Gastrocnemius medialis (tissue), 4 donors: ENCODE data around the gene XYLT1.

Source experiments
- POLR2A ChIP-seq, 2 donors: fragments of 450-650 bp; IDR thresholded peaks; one replicate each; pipeline ENCODE4 v1.6.1; 2017; ENCODE audit warnings: antibody characterized with exemption in 2 of 2, mild to moderate bottlenecking in 2 of 2, moderate library complexity in 2 of 2
- TF ChIP-seq, protein P1 (sequence below), 5 experiments: fragments of 450-650 bp in 3 of 5; fragments of 200-600 bp in 2 of 5; sonication (generic) in 2 of 5; IDR thresholded peaks in 4 of 5; conservative IDR thresholded peaks in 1 of 5; 1 replicate in 4 of 5; 2 replicates in 1 of 5; pipeline ENCODE4 v1.5.1; 2016 to 2019; ENCODE audit warnings: antibody characterized with exemption in 5 of 5, mild to moderate bottlenecking in 3 of 5, moderate library complexity in 3 of 5

DNA sequence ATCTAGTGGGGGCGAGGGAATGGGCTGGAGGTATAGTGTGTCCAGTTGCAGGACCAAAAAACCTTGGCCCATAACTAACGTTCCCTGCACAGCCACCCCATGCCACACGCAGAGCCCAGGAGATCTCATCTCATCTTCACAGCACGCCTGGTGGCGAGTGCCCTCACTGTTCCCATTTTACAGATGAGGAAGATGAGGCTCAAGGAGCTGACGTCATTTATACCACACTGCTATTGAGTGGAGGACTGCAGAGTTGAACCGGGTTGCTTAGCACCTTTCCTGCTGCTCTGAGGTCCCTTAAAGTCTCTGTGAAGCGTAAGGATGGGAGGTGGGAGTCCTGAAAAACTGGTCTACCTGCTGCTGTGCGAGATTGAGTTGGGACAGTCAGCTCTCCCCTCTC is 172.5 kb downstream of the XYLT1 start:
- no peak for TF ChIP-seq POLR2A (IDR thresholded peaks at IDR 0.05)
- TF ChIP-seq, protein P1, sequence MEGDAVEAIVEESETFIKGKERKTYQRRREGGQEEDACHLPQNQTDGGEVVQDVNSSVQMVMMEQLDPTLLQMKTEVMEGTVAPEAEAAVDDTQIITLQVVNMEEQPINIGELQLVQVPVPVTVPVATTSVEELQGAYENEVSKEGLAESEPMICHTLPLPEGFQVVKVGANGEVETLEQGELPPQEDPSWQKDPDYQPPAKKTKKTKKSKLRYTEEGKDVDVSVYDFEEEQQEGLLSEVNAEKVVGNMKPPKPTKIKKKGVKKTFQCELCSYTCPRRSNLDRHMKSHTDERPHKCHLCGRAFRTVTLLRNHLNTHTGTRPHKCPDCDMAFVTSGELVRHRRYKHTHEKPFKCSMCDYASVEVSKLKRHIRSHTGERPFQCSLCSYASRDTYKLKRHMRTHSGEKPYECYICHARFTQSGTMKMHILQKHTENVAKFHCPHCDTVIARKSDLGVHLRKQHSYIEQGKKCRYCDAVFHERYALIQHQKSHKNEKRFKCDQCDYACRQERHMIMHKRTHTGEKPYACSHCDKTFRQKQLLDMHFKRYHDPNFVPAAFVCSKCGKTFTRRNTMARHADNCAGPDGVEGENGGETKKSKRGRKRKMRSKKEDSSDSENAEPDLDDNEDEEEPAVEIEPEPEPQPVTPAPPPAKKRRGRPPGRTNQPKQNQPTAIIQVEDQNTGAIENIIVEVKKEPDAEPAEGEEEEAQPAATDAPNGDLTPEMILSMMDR (IDR thresholded peaks at IDR 0.05 in 4 of 5, conservative IDR thresholded peaks at IDR 0.05 in 1 of 5), result no peak
